Dendritic cell treated with granulocyte-macrophage colony-stimulating factor and Interleukin-4, amounts not matched to agents 40 ng/mL and 50 ng/mL, for 4 days (primary cell): Measurements from ENCODE around the gene IL9.
"Not testable (repeated sequence)": the region's sequence is repeated elsewhere in the genome, so short reads cannot be mapped to it uniquely, and the experiment has no call there.

ENCODE experiments used
- H3K27ac Mint-ChIP-seq: one replicate; pipeline ENCODE4 v1.8.0; 2022; ENCODE audit warnings: mild to moderate bottlenecking, mixed read lengths
- H3K27me3 Mint-ChIP-seq: one replicate; pipeline ENCODE4 v1.8.0; 2022; ENCODE audit warnings: mild to moderate bottlenecking, mixed read lengths
- H3K36me3 Mint-ChIP-seq: one replicate; pipeline ENCODE4 v1.8.0; 2022; ENCODE audit warnings: low read depth, mixed read lengths
- H3K4me1 Mint-ChIP-seq: one replicate; pipeline ENCODE4 v1.8.0; 2022; ENCODE audit warnings: low read depth, mixed read lengths
- H3K4me3 Mint-ChIP-seq: one replicate; pipeline ENCODE4 v1.8.0; 2022; ENCODE audit warnings: mild to moderate bottlenecking, moderate library complexity, mixed read lengths
- H3K9me3 Mint-ChIP-seq: one replicate; pipeline ENCODE4 v1.8.0; 2022; ENCODE audit warnings: mixed read lengths
- intact Hi-C: fragments of 100-400 bp; cut with micrococcal nuclease; formaldehyde crosslinking; loops from one replicate; pipeline ENCODE4 v1.15.0; 2022

The IL9 gene

DNA sequence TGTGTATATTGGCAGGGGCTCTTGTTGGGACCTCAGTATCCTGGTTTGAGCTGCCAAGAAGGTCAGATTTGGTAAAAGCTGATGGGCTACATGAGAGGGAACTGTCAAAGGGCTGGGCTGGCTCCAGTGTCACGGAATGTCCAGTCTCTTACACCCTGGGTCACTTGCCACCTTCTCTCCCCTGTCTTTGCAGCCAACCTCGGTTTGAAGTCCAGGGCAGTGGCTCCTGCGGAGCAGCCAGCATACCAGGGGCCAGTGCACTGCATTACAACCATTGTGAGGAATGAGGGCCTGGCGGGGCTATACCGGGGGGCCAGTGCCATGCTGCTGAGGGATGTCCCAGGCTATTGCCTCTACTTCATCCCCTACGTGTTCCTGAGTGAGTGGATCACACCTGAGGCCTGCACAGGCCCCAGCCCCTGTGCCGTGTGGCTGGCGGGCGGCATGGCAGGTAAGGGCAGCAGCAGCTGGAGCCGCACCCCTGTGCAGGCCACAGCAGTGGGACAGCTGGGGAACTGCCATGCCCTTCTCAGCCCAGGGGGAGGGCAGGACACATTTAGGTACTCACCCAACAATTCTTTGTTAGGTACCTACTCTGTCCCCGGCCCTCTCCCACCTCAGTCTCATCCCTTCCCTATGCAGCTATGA, 24.2 kb downstream of the IL9 start:
- Mint-ChIP-seq H3K27ac (peak overlapping the region; percentile 92), H3K4me3 (no peak overlapping the region), H3K9me3 (no peaks in the 10 kb centered on the region), H3K4me1 (peaks cover 75% of the 10 kb centered on the region), H3K36me3 (peaks cover 95% of the 10 kb centered on the region), H3K27me3 (peaks cover 24% of the 10 kb centered on the region)
- intact Hi-C loops = no loop called here

DNA sequence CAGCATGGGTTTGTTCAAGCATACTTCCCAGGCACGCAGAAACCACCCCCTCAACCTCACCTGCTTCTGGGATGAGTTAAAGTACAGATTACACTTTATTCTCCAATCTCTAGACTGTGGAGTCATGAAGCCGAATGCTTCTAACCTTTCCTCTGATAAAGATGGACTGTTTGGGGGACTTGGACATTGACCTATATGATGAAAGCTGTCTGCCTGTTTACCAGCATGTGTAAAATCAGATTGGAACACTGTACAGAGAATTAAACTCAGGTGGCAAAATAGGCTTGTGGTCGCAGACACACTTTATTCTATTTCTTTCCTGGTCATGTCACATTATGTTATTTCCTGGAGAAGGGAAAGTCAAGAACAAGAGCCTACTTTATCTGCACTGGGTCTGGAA, 25.7 kb downstream of the IL9 start:
- Mint-ChIP-seq H3K27ac (peak overlapping the region; percentile 8), H3K36me3 (peaks cover 97% of the 10 kb centered on the region), H3K27me3 (peaks cover 24% of the 10 kb centered on the region), H3K9me3 (no peaks in the 10 kb centered on the region), H3K4me1 (peaks cover 80% of the 10 kb centered on the region), H3K4me3 (no peak overlapping the region)
- intact Hi-C loops = no loop called here

DNA sequence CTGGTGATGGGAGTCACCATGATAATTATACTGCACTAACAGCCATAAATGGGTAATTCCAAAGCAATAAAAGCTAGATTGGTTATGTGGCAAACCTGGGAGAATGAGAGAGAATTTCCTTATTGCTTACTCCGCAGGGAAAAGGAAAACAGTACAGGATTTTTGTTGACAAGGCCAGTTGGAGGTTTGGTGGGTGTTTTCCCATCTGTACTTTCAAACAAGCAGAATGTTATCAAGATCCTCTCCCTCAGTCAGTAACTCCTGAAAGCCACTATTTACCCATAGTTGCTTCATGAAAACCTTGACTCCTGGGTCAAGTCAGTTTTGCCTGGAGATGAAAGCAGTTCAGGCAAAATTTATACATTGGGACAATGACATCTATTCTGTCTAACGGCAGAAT, 26.4 kb downstream of the IL9 start:
- Mint-ChIP-seq H3K4me1 (peaks cover 78% of the 10 kb centered on the region), H3K27ac (no peak overlapping the region), H3K4me3 (no peak overlapping the region), H3K36me3 (peaks cover 97% of the 10 kb centered on the region), H3K27me3 (peaks cover 21% of the 10 kb centered on the region), H3K9me3 (no peaks in the 10 kb centered on the region)
- intact Hi-C loops = no loop called here

DNA sequence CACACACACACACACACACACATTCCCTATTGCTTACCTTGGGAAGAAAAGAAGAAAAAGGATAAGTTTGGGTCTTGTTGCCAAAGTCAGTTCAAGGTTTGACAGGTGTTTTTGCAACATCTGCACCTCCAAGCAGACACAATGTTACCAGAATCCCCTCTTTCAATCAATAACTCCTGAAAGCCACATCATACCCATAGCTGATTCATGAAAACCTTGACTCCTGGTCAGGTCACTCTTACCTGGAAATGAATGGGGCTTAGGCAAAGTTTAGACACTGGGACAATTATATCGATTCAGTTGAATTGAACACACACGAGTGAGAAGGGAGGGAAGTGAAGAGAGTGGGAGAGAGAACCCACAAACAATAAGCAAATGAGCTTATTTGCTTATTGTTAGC, 27.0 kb downstream of the IL9 start:
- intact Hi-C loops = no loop called here
- Mint-ChIP-seq H3K4me3 (no peak overlapping the region), H3K4me1 (peaks cover 76% of the 10 kb centered on the region), H3K9me3 (no peaks in the 10 kb centered on the region), H3K27me3 (peaks cover 21% of the 10 kb centered on the region), H3K36me3 (peaks cover 97% of the 10 kb centered on the region), H3K27ac (no peak overlapping the region)

DNA sequence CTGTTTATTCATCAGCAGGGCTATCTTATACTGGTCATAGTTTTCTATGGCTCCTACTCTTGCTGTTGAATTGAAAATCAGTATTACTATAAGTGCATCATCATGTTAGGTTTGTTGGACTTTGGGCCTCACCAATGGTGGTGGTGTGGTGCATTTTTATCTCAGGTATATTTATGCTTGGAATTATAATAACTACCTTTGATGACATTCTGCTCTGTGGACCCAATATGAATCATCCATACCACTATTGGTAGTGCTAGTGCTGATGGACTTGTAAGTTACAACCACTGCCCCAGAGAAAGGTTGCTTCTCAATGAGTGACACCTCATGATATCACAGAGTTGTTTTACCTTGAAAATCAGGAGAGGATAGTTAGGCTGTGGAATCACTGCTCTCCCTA, 28.0 kb downstream of the IL9 start:
- peaks cover 76% of the 10 kb centered on the region for H3K4me1 Mint-ChIP-seq
- intact Hi-C loops = no loop called here
- no peaks in the 10 kb centered on the region for H3K9me3 Mint-ChIP-seq
- H3K36me3 Mint-ChIP-seq = peaks cover 97% of the 10 kb centered on the region
- H3K27me3 Mint-ChIP-seq = peaks cover 16% of the 10 kb centered on the region
- peak overlapping the region; percentile 76 for H3K27ac Mint-ChIP-seq
- no peak overlapping the region for H3K4me3 Mint-ChIP-seq

DNA sequence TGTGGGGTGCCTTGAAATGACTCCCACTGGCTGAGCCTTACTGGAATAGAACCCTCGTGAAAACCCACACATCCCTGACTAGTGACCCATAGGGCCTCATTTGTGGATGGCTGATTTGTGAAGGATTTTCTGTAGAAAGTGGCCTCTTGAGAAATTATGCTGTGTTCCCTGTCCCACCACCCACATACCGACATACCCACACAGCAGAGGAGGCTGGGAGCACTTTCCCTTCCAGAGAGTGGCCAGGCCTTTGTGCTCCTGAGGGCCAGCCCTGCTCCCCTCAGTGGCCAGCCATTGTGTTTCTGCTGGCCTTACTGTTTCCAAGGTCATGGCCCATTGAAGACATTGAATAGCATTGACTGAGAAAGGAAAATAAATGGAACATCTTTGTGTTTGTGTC, 29.6 kb downstream of the IL9 start:
- Mint-ChIP-seq H3K27me3 (peaks cover 14% of the 10 kb centered on the region), H3K36me3 (peaks cover 90% of the 10 kb centered on the region), H3K4me1 (peaks cover 71% of the 10 kb centered on the region), H3K27ac (peak overlapping the region; percentile 85), H3K9me3 (no peaks in the 10 kb centered on the region), H3K4me3 (no peak overlapping the region)
- intact Hi-C loops = no loop called here

DNA sequence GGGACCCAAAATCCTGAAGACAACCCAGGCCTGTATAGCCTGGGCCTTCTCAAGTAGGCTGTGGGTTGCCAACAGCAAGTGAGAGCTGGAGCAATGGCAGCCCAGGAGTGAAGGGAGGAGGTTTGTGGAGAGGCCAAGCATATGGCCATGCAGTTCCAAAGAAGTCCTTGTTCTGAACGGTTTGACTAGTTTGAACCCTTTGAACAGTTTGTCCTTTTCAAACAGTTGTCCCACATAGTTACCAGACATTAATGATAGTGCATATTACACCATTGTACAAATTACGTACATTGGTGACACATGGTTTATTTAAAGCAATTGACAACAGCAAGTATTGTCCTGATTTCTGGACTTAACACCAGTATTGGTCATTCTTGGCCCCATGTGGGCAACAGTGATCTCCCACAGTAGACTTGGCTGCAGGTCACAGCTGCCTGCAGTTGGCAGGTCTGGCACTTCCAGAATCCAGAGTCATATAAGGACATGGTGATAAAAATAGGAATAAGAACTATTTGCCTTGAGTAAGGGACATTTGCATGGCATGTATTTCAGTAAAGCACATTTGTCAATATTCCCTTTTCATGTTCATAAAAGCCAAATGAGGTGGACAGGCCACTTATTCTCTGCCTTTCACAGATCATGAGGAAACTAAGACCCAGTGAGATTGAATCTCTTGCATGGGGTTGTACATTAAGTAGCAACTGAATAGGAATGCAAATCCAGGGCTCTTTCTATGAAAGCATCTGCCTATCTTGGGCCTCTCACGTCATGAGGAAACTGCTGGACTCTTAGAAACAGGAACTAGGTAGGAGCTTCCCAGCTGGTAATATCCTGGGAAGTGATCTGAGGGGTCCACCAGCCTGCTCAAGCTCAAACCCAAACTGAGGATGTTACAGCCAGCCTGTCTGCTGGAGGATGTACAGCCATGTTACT, 30.9 kb downstream of the IL9 start:
- H3K36me3 Mint-ChIP-seq = peaks cover 94% of the 10 kb centered on the region
- H3K27ac Mint-ChIP-seq = peak overlapping the region; percentile 85
- peaks cover 77% of the 10 kb centered on the region for H3K4me1 Mint-ChIP-seq
- no peak overlapping the region for H3K4me3 Mint-ChIP-seq
- no peaks in the 10 kb centered on the region for H3K9me3 Mint-ChIP-seq
- intact Hi-C loops = no loop called here
- H3K27me3 Mint-ChIP-seq = peaks cover 9% of the 10 kb centered on the region

DNA sequence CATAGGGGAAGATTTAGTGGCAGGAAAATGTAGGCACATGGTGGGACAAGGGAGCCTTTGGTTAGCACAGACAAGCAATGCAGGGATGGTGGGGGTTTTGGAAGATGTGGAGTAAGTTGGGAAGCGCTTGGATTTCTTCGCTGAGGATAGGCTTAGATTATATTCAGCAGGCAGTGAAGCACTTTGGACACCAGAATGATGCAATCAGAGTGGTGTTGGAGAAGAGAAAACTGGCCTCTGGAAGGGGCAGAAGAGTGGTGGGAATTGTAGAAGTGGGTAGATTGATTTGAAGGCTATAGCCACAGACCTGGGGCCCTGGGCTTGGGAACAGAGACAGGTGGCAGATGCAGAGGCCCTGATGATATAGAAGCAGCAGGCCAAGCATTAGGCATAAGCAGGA, 32.9 kb downstream of the IL9 start:
- peaks cover under 1% of the 10 kb centered on the region for H3K27me3 Mint-ChIP-seq
- peaks cover 94% of the 10 kb centered on the region for H3K36me3 Mint-ChIP-seq
- intact Hi-C loops = no loop called here
- H3K27ac Mint-ChIP-seq = peak overlapping the region; percentile 85
- H3K4me1 Mint-ChIP-seq = peaks cover 80% of the 10 kb centered on the region
- H3K4me3 Mint-ChIP-seq = no peak overlapping the region
- H3K9me3 Mint-ChIP-seq = peaks cover 7% of the 10 kb centered on the region

DNA sequence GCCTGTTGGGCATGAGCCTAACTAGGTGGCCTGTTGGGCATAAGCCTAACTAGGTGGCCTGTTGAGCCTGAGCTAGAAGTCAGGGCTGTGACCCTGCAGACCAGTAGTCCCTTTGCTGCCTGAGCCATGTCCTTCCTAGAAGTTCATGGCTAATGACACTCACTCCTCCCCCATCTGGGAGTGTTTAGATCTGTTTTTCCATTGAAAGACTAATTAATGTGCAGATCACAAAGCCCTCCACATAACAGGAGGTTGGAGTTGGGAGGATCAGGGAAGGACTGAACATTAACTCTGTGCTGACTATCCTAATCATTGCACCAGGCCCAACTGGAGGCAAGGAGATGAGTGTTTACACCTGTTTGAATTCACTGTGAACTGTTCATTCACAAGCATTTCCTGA, 33.6 kb downstream of the IL9 start:
- peak overlapping the region; percentile 85 for H3K27ac Mint-ChIP-seq
- peaks cover 82% of the 10 kb centered on the region for H3K4me1 Mint-ChIP-seq
- no peaks in the 10 kb centered on the region for H3K27me3 Mint-ChIP-seq
- H3K4me3 Mint-ChIP-seq = no peak overlapping the region
- intact Hi-C loops = no loop called here
- H3K36me3 Mint-ChIP-seq = peaks cover 94% of the 10 kb centered on the region
- peaks cover 7% of the 10 kb centered on the region for H3K9me3 Mint-ChIP-seq

DNA sequence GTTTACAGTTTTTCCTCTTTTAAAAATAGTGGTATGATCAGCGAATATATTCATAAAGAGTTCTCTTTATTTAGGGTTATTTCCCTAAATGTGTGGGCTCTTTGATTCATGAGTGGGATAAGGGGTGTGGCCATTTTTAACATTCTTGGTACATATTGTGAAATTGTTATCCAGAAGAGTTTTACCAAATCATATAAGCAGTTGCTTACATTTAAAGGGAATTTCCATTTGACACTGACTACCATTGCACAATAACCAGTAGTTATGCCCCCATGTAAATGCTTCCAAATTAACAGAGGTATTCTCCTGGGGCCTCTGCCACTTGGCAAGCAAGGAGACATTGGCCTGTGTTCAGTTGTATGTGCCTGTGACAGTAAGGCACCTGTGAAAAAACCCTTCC, 34.0 kb downstream of the IL9 start:
- no peaks in the 10 kb centered on the region for H3K27me3 Mint-ChIP-seq

DNA sequence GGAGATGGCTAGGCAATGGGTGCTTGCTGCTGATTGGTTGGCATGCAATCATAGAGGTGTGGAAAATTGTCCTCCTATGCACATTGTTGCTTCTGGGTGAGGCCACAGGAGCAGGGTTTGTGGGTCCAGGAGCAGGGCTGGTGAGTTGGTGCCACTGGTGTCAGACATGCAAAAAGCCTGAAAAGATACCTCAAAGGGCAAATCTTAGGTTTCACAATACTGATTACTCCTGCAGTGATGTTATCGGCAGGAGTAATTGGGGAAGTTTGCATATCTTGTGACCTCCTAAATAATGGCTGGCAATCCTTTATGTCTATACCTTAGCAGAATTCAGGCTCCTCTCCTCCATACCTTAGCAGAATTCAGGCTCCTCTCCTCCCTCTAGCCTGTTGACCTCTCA, 36.0 kb downstream of the IL9 start:
- peak overlapping the region; percentile 85 for H3K27ac Mint-ChIP-seq
- H3K9me3 Mint-ChIP-seq = peaks cover 7% of the 10 kb centered on the region
- intact Hi-C loops = no loop called here
- H3K4me3 Mint-ChIP-seq = no peak overlapping the region
- peaks cover 86% of the 10 kb centered on the region for H3K4me1 Mint-ChIP-seq
- H3K36me3 Mint-ChIP-seq = peaks cover 94% of the 10 kb centered on the region
- peaks cover 8% of the 10 kb centered on the region for H3K27me3 Mint-ChIP-seq

More for the DNA sequence above, 34.0 kb downstream of the IL9 start:
- H3K27ac Mint-ChIP-seq = peak overlapping the region; percentile 85
- intact Hi-C loops = loop anchor here (1.0 kb wide), 1 partner anchor 15 kb away; no protein-coding TSS in a partner anchor
- H3K36me3 Mint-ChIP-seq = peaks cover 94% of the 10 kb centered on the region
- no peak overlapping the region for H3K4me3 Mint-ChIP-seq
- peaks cover 86% of the 10 kb centered on the region for H3K4me1 Mint-ChIP-seq
- H3K9me3 Mint-ChIP-seq = peaks cover 7% of the 10 kb centered on the region

DNA sequence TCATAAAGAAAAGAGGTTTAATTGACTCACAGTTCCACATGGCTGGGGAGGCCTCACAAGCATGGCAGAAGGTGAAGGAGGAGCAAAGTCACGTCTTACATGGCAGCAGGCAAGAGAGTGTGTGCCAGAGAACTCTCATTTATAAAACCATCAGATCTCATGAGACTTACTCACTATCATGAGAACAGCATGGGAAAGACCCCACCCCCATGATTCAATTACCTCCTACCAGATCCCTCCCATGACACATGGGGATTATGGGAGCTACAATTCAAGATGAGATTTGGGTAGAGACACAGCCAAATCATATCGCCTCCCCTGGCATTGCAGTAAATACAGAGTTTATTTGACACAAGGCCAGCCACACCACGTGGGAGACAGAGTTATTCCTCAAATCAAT, 36.5 kb downstream of the IL9 start:
- H3K4me1 Mint-ChIP-seq = peaks cover 89% of the 10 kb centered on the region
- H3K4me3 Mint-ChIP-seq, H3K27me3 Mint-ChIP-seq, intact Hi-C loops, H3K9me3 Mint-ChIP-seq: not testable (repeated sequence)
- peak overlapping the region; percentile 85 for H3K27ac Mint-ChIP-seq
- peaks cover 94% of the 10 kb centered on the region for H3K36me3 Mint-ChIP-seq

DNA sequence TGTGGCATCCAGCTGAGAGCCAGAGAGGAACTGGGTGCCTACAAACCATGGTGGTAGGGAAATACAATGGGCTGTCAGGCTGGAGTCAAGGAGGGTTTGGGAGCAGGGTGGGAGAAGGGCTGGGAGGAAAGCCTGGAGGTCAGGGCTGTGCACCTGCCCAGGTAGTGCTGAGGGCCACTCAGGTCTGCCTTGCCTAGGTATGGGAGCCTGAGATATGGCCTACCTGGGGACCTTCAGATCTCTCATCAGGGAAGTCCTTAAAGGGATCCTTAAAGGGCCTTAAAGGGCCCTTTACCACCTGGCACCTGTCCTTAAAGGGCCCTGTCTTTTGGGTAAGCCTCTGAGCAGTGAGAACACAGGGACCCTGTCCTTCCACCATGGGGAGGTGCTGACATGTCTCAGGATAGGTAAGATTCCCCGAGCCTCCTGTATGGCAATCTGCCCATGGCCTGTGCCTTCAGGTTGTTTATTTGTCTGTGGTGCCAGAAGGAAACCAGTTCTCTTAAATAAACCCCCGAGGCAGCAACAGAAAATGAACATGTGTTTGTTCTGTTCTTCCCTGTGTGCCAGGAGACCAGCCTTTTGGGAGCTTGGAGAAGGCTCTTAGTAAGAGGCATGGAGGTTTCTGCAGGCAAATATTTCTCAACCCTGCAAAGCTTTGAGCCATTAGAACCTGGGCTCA, 37.9 kb downstream of the IL9 start:
- peak overlapping the region; percentile 85 for H3K27ac Mint-ChIP-seq
- H3K4me3 Mint-ChIP-seq = no peak overlapping the region
- intact Hi-C loops = no loop called here
- H3K27me3 Mint-ChIP-seq = peaks cover 10% of the 10 kb centered on the region
- peaks cover 83% of the 10 kb centered on the region for H3K4me1 Mint-ChIP-seq
- H3K9me3 Mint-ChIP-seq = peaks cover 15% of the 10 kb centered on the region
- H3K36me3 Mint-ChIP-seq = peaks cover 94% of the 10 kb centered on the region
